Embryonic facial prominence (tissue), 1 donor: ENCODE results near the gene PLEKHA4.
"Not testable (repeated sequence)": the region's sequence is repeated elsewhere in the genome, so short reads cannot be mapped to it uniquely, and the experiment has no call there.

Source experiments
- DNase-seq: peaks from one replicate; pipeline ENCODE4 v3.0.0-alpha.2; 2016; ENCODE audit errors: extremely low spot score

Gene PLEKHA4

GRCh38 chr19:48866692-48867091 is 1.7 kb downstream of the PLEKHA4 start:
- DNase-seq = no peak

GRCh38 chr19:48862827-48863226 is 5.6 kb downstream of the PLEKHA4 start:
- DNase-seq = no peak

- DNase-seq = no peak
These were observed 7.1 kb downstream of the PLEKHA4 start for GRCh38 chr19:48861313-48861712.

- no peak for DNase-seq
These were observed 8.5 kb downstream of the PLEKHA4 start for GRCh38 chr19:48859711-48860572.

GRCh38 chr19:48858984-48859710 is 9.3 kb downstream of the PLEKHA4 start:
- no peak for DNase-seq

- no peak for DNase-seq
These were observed 11.5 kb downstream of the PLEKHA4 start for GRCh38 chr19:48856921-48857320.

DNA sequence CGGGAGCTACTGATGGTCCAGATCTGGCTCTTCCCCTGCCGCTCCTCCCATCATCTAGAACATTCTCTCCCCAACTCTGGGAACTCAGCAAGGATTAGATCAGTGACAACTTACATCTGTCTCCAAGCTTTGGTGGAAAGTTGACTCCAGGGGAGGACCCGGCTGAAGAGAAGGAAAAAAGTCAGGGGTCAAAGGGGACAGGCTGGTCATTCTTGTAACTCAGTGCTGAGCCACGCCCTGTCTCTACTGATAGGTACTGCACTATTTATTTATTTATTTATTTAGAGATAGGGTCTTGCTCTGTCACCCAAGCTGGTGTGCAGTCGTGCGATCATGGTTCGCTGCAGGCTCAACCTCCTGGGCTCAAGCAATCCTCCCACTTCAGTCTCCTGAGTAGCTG is 14.3 kb downstream of the PLEKHA4 start:
- no peak for DNase-seq

DNA sequence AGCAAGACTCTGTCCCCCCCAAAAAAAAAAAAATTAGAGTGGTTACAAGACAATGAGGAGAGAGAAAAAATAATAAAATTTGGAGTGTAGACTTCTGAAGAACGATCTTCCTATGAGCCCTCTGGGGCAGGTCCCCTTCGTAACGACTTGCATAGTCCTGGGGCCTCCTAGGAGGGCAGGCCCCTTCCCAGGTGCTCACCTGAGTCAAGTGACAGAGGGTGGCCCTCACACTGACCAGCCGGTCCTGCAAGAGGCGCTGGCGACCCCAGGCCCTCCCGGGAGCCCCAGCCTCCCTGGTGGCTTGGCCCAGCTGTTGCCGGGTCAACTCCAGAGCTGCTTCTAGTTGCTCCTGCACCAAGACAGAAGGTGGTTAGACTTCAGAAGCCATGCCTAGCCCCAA is 14.9 kb downstream of the PLEKHA4 start:
- no peak for DNase-seq

- no peak for DNase-seq
These were observed 16.1 kb downstream of the PLEKHA4 start for GRCh38 chr19:48852292-48852691.

- DNase-seq = not testable (repeated sequence)
These were observed 21.8 kb downstream of the PLEKHA4 start for GRCh38 chr19:48846659-48847058.

DNA sequence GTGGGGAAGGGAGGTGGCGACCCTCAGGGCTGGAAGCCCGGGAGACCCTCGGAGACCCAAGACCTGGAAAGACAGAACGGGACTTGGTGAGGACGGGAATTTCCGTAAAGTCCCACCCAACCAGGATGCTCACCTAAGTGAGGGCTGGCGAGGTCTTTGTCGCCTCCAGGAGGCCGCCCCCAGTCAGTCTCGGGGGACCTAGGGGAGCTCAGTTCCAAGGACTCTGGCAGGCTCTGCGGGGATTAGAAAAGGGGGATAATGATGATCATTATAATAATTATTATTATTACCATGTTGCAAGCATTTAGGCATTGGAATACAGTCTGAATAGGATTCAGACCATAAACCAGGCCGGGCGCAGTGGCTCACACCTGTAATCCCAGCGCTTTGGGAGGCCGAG is 23.0 kb downstream of the PLEKHA4 start:
- DNase-seq = no peak

DNA sequence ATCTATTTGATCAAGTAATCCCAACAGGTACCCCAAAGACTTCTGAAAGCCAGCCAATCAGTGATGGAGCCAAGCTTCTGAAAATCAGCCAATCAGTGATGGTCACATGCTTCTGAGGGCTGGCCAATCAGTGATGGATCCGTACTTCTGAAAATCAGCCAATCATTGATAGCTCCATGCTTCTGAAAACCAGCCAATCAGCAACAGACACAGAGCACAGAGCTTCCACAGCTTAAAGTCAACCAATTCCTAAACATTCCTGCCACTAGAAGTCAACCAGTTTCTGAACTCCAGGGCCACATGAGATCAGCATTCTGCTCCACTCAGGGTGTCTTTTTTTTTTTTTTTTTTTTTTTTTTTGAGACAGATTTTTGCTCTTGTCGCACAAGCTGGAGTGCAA is 23.9 kb downstream of the PLEKHA4 start:
- DNase-seq = no peak

GRCh38 chr19:48842789-48843162 is 25.6 kb downstream of the PLEKHA4 start:
- DNase-seq = no peak

- no peak for DNase-seq
These were observed 26.8 kb downstream of the PLEKHA4 start for GRCh38 chr19:48841571-48841970.

DNA sequence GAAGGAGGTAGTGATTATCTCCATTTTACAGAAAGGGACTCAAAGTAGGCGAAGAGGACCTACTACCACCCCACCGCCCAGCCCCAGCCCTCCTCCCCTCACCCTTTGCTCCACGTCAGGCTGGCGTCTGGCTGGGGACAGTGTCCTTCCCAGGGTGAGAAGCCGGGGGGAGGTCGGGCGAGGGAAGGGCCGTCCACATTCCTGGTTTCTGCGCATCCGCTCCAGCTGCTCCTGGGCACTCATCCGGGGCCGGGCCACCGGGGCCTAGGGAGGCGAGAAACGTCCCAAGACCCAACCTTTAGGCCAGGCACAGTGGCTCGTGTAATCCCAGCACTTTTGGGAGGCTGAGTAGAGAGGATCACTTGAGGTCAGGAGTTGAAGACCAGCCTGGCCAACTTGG is 27.4 kb downstream of the PLEKHA4 start:
- no peak for DNase-seq

GRCh38 chr19:48837687-48838086 is 30.7 kb downstream of the PLEKHA4 start:
- no peak for DNase-seq

DNA sequence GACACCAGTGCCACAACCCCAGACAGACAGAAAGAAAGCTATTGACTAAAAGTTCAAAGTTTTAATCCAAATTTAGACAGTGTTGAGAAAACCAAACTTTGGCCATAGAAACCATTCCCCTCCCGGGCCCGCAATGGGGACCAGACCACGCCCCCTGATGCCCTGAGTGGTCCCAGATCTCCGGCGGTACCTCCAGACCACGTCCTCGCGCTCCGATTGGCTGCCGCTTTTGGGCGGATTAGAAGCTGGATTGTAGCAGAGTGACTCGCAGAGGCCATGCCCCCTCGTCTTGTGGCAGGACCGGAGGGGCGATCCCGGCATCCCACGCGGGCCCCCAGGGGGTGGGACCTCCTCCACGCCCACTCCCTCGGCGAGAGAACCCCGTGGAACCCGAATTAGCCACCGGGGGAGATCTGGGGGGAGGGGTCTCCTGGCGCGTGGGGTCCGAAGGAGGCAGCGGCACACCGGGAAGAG is 31.3 kb downstream of the PLEKHA4 start:
- DNase-seq = peak; percentile 87

- no peak for DNase-seq
These were observed 32.1 kb downstream of the PLEKHA4 start, which contains the start of gene HSD17B14 for GRCh38 chr19:48836089-48837017. HSD17B14 (minus strand) TSS chr19:48836491; CDS start chr19:48836411, 80 bp downstream.

DNA sequence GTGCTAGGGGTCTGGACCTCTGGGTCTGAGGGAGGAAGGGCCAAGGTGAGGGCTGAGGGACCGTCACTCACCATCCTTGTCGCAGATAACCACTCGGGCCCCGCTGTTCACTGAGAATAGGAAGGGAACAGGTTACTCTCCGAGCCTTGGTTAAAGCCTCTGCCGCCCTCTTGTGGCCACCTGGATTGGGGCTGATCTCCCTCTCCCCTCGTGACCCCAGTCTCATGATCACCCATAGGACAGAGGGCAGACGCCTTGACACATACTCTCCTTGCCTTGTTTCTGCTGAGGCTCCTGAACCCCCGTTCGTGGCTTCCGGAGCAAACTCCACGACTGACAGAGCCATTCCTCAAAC is 32.7 kb downstream of the PLEKHA4 start:
- DNase-seq = peak; percentile 59

DNA sequence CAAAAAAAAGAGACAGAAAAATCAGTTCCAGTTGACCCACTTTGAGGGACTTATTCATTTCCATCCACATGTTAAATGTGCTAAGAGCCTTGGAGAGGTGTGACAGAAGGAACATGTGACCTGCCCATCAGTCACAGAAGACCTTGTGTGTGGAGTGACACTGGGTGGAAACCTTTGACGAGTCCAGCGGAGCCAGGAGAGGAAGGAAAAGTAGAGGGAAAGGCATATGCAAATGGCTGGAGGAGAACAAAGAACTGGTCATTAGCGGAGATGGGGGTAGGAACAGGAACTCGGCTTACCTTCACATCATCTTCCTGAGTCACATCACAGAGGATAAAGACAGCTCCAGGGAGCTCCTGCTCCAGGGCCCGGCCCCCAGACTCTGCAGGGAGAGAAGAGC is 34.4 kb downstream of the PLEKHA4 start:
- no peak for DNase-seq

GRCh38 chr19:48833049-48833448 is 35.4 kb downstream of the PLEKHA4 start:
- no peak for DNase-seq

GRCh38 chr19:48830965-48831364 is 37.5 kb downstream of the PLEKHA4 start:
- no peak for DNase-seq
